ENCODE results near the gene PCGF3. TPM values are rescaled to one million over a fixed set of nuclear protein-coding genes. Genes with fewer than 3 reads are reported as not detected.
"Not testable (repeated sequence)": the region's sequence is repeated elsewhere in the genome, so short reads cannot be mapped to it uniquely, and the experiment has no call there.

The PCGF3 gene
- total RNA-seq, 4 donors from 2014 or later: 56.5 to 256 (median 97.2) TPM

DNA sequence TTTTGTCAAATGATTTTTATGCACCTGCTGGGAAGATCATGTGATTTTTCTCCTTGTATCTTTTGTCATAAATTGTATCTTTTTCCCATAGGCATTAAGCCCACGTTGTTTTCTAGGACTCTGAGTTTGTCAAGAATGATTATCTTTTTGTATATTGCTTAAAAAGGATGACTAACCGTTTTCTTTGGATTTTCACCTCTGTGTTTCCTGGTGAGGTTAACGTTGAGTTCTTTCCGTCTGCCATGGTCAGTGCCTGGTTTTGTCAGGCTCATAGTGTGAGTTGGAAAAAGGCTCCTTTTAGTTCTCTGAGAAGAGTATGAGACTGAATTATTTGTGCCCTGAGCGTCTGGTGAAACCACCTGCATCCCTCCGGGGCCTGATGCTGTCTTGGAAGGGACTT, 21.9 kb downstream of the PCGF3 start:
- intact Hi-C loops (cut with DNase I; ENCODE audit: low total_unique reads): no loop called here
- TF ChIP-seq, protein P1, sequence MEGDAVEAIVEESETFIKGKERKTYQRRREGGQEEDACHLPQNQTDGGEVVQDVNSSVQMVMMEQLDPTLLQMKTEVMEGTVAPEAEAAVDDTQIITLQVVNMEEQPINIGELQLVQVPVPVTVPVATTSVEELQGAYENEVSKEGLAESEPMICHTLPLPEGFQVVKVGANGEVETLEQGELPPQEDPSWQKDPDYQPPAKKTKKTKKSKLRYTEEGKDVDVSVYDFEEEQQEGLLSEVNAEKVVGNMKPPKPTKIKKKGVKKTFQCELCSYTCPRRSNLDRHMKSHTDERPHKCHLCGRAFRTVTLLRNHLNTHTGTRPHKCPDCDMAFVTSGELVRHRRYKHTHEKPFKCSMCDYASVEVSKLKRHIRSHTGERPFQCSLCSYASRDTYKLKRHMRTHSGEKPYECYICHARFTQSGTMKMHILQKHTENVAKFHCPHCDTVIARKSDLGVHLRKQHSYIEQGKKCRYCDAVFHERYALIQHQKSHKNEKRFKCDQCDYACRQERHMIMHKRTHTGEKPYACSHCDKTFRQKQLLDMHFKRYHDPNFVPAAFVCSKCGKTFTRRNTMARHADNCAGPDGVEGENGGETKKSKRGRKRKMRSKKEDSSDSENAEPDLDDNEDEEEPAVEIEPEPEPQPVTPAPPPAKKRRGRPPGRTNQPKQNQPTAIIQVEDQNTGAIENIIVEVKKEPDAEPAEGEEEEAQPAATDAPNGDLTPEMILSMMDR (IDR thresholded peaks at IDR 0.05): no peak
- no peak for DNase-seq
- peaks cover 0 to 25% (median 19%) of the 10 kb centered on the region in 4 donors for H3K4me1 ChIP-seq
- no peaks in the 10 kb centered on the region for H3K9me3 ChIP-seq
- no peaks in the 10 kb centered on the region for H3K27me3 ChIP-seq
- H3K36me3 ChIP-seq: peaks cover 0 to 8% (median 0%) of the 10 kb centered on the region in 4 donors
- in situ Hi-C loops (cut with MboI; ENCODE audit: low pct_ligation_motif_present in 1 of 4, low pct_unique_long_range_greater_than_20kb in 1 of 4, low sequenced_read_pairs in 3 of 4): no loop called here
- H3K27ac ChIP-seq: no peak overlapping the region
- H3K4me3 ChIP-seq: no peak overlapping the region
- WGBS, 2 donors (ENCODE audit: low coverage in 1 of 2): 49 to 66% methylated on average over 4 to 6 of the region's 6 CpGs

DNA sequence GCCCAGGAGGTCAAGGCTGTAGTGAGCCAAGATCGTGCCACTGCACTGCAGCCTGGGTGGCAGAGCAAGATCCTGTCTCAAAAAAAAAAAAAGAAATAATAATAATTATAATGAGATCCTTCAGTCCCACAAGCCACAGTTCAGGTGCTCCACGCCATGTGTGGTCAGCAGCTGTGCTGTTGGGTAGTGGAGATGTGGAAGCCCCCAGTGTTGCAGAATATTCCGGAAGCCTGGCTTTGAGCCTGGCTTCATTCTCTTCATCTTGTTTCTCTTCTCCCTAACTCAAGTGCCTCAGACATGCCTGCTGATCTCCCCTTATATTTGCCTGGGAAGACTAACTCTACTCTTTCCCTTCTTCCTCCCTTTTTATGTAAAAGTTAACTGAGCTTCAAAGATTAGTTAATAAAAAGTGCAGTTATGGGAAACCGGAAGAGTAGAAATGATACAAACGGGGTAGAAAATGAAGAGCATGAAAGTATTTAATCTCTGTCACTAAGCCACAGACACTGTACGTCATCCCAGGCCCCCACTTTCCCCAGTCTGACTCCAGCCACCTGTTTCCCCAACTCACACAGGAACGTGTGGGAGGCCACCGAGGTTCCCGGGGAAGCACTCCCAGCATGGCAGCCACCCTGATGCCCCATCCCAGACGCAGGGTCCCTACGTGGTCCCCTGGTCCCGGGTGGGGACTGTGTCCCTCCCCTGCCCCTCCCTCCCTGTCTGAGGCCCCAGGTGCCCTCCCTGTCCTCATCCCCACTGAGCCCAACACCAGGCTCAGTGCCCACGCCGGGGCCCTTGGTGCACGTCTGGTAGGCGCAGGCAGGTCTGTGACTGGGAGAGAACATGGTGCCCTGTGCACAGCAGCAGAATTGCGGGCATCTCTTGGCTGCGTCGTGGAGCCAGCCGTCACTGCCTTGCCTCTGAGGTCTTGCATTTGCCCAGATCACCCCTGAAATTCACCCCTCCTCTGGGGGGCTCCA, 24.0 kb downstream of the PCGF3 start:
- Histone ChIP-seq H3K4me1 (peaks cover 0 to 14% (median 10%) of the 10 kb centered on the region in 4 donors), H3K4me3 (no peak overlapping the region), H3K27me3 (no peaks in the 10 kb centered on the region), H3K9me3 (no peaks in the 10 kb centered on the region), H3K36me3 (peaks cover 0 to 28% (median 5%) of the 10 kb centered on the region in 4 donors), H3K27ac (no peak overlapping the region)
- in situ Hi-C loops (cut with MboI; ENCODE audit: low pct_ligation_motif_present in 1 of 4, low pct_unique_long_range_greater_than_20kb in 1 of 4, low sequenced_read_pairs in 3 of 4) (no loop called here), intact Hi-C loops (cut with DNase I; ENCODE audit: low total_unique reads) (no loop called here)
- WGBS, 2 donors (ENCODE audit: low coverage in 1 of 2): 66 to 92% methylated on average over 6 to 20 of the region's 20 CpGs
- TF ChIP-seq, protein P1 (IDR thresholded peaks at IDR 0.05): no peak
- no peak for TF ChIP-seq POLR2AphosphoS5 (IDR thresholded peaks at IDR 0.05)
- TF ChIP-seq EP300 (IDR thresholded peaks at IDR 0.05; ENCODE audit: low read depth): no peak
- no peak for DNase-seq

DNA sequence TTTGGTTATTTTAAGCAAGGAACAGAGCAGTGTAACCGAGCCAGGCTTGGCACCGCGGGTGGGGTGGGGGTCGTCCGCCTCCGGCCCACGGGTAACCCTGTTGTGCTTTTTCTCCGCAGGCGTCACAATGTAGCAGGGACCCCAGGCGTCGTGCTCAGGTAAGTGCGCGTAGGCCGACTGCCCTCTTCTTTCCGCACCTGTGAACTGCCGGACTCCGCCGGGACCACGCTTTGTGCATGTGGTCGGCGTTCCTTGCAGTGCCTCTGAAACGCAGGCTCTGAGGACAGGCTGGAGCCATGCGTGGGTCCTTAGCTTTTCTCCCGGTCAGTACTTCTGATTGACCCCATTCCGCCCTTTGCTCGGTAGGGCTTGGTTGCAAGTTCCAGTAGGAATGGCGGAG, 24.9 kb downstream of the PCGF3 start:
- TF ChIP-seq POLR2AphosphoS5 (IDR thresholded peaks at IDR 0.05) (no peak), POLR2A (IDR thresholded peaks at IDR 0.05) (no peak), EP300 (IDR thresholded peaks at IDR 0.05; ENCODE audit: low read depth) (no peak)
- TF ChIP-seq, protein P1 (IDR thresholded peaks at IDR 0.05): no peak
- Histone ChIP-seq H3K4me3 (no peak overlapping the region), H3K27ac (no peak overlapping the region), H3K9me3 (no peaks in the 10 kb centered on the region), H3K36me3 (peaks cover 0 to 37% (median 12%) of the 10 kb centered on the region in 4 donors), H3K27me3 (no peaks in the 10 kb centered on the region), H3K4me1 (peaks cover 0 to 11% (median 4%) of the 10 kb centered on the region in 4 donors)
- intact Hi-C loops (cut with DNase I; ENCODE audit: low total_unique reads) (no loop called here), in situ Hi-C loops (cut with MboI; ENCODE audit: low pct_ligation_motif_present in 1 of 4, low pct_unique_long_range_greater_than_20kb in 1 of 4, low sequenced_read_pairs in 3 of 4) (no loop called here)
- WGBS, 2 donors (ENCODE audit: low coverage in 1 of 2): 97% methylated on average over 27 of the region's 27 CpGs; no CpG with 5 or more reads in 1 of the 2 donors
- DNase-seq: no peak

DNA sequence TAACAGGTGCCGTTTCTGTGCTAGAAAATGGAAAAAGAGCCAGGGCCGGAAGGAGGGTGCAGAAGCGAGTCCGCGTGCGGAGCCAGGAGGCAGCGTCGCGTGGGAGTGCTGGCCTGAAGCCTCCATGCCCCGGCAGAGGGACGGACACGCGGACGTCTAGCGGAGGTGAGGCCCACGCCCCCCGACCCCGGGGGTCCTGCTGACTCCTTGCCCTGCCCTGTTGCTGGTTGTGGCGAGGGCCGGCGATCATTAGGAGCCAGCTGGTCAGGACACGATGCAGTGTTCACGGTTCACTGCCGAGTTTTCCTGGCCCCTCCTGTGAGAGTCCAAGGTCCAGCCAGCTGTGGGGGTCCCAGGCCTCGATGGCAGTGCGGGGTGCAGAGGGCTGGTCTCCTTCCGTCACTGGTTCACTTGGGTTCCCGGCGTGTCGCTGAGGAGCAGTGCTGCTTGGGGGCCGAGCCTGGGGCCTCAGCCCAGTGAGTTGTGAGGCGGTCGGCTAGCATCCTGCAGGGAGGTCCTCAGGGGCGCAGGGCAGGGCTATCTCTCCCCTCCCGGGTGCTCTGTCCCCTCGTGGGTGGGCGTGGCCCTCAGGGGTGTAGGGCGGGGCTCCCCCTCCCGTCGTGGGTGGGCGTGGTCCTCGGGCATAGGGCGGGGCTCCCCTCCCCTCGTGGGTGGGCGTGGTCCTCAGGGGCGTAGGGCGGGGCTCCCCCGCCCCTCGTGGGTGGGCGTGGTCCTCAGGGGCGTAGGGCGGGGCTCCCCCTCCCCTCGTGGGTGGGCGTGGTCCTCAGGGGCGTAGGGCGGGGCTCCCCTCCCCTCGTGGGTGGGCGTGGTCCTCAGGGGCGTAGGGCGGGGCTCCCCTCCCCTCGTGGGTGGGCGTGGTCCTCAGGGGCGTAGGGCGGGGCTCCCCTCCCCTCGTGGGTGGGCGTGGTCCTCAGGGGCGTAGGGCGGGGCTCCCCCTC, 25.6 kb downstream of the PCGF3 start:
- DNase-seq; intact Hi-C loops (cut with DNase I; ENCODE audit: low total_unique reads): not testable (repeated sequence)

DNA sequence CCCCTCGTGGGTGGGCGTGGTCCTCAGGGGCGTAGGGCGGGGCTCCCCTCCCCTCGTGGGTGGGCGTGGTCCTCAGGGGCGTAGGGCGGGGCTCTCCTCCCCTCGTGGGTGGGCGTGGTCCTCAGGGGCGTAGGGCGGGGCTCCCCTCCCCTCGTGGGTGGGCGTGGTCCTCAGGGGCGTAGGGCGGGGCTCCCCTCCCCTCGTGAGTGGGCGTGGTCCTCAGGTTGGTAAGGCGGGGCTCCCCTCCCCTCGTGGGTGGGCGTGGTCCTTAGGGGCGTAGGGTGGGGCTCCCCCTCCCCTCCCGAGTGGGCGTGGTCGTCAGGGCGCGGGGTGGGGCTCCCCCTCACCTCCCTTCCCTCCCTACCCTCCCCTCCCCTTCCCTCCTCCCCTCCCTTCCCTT, 26.3 kb downstream of the PCGF3 start:
- H3K4me3 ChIP-seq; H3K9me3 ChIP-seq; H3K4me1 ChIP-seq; intact Hi-C loops (cut with DNase I; ENCODE audit: low total_unique reads); H3K27ac ChIP-seq; DNase-seq; in situ Hi-C loops (cut with MboI; ENCODE audit: low pct_ligation_motif_present in 1 of 4, low pct_unique_long_range_greater_than_20kb in 1 of 4, low sequenced_read_pairs in 3 of 4); H3K27me3 ChIP-seq: not testable (repeated sequence)
- WGBS, 2 donors (ENCODE audit: low coverage in 1 of 2): 43% methylated on average over 7 of the region's 27 CpGs; no CpG with 5 or more reads in 1 of the 2 donors
- peaks cover 0 to 40% (median 16%) of the 10 kb centered on the region in 4 donors for H3K36me3 ChIP-seq

More for the DNA sequence above, 25.6 kb downstream of the PCGF3 start:
- in situ Hi-C loops (cut with MboI; ENCODE audit: low pct_ligation_motif_present in 1 of 4, low pct_unique_long_range_greater_than_20kb in 1 of 4, low sequenced_read_pairs in 3 of 4); H3K27ac ChIP-seq; H3K4me3 ChIP-seq; H3K27me3 ChIP-seq; H3K9me3 ChIP-seq: not testable (repeated sequence)
- Histone ChIP-seq H3K4me1 (peaks cover 0 to 11% (median 4%) of the 10 kb centered on the region in 4 donors), H3K36me3 (peaks cover 0 to 40% (median 16%) of the 10 kb centered on the region in 4 donors)
- 93% methylated on average over 11 to 36 of the region's 68 CpGs for WGBS, 2 donors (ENCODE audit: low coverage in 1 of 2)

Measured in transverse colon (tissue), 4 donors.